Common myeloid progenitor, CD34-positive (primary cell): Measurements from ENCODE around the gene NCAPG2.

Experiments used
- CTCF ChIA-PET: fragments of 350-600 bp; sonication (Branson Sonifier 250); formaldehyde crosslinking; loops from one replicate; lab custom pipeline; 2021; ENCODE audit warnings: antibody characterized with exemption; lab: Charles Lee
- POLR2A ChIA-PET: fragments of 350-600 bp; sonication (Branson Sonifier 250); formaldehyde crosslinking; loops from one replicate; lab custom pipeline; 2021; ENCODE audit warnings: antibody characterized with exemption; lab: Charles Lee
- DNase-seq, 3 donors: peaks; one replicate each; pipeline versions ENCODE4 v3.0.0 to v3.0.0-alpha.2; 2013
- H3K27ac ChIP-seq, 2 experiments: 1 replicate in 1 of 2; 2 replicates in 1 of 2; pipeline ENCODE4 v1.7.0; 2013; ENCODE audit warnings: inconsistent platforms in 2 of 2, low read length in 2 of 2, mild to moderate bottlenecking in 2 of 2, low read depth in 1 of 2, moderate library complexity in 1 of 2; ENCODE audit not compliant: severe bottlenecking in 2 of 2, insufficient read depth in 1 of 2, poor library complexity in 1 of 2
- H3K27me3 ChIP-seq, 5 experiments: replicated peaks in 2 of 5; 1 replicate in 3 of 5; 2 replicates in 2 of 5; pipeline versions ENCODE4 v1.6.1 to v1.7.0; 2013; ENCODE audit warnings: low read length in 4 of 5, mild to moderate bottlenecking in 2 of 5, moderate library complexity in 2 of 5, inconsistent platforms in 1 of 5; ENCODE audit not compliant: insufficient read depth in 5 of 5, control insufficient read depth in 4 of 5
- H3K36me3 ChIP-seq, 4 experiments: 1 replicate in 2 of 4; 2 replicates in 2 of 4; pipeline versions ENCODE4 v1.6.1 to v1.7.0; 2013; ENCODE audit warnings: low read length in 3 of 4, control low read depth in 1 of 4, mild to moderate bottlenecking in 1 of 4; ENCODE audit not compliant: control insufficient read depth in 4 of 4, insufficient read depth in 4 of 4
- H3K4me1 ChIP-seq, 4 experiments: 1 replicate in 3 of 4; 2 replicates in 1 of 4; pipeline versions ENCODE4 v1.6.1 to v1.7.1; 2013; ENCODE audit warnings: low read length in 3 of 4, mild to moderate bottlenecking in 3 of 4, control low read depth in 1 of 4, inconsistent platforms in 1 of 4, moderate library complexity in 1 of 4; ENCODE audit not compliant: control insufficient read depth in 4 of 4, insufficient read depth in 4 of 4; ENCODE audit errors: control extremely low read depth in 1 of 4
- H3K4me3 ChIP-seq, 7 experiments: 1 replicate in 4 of 7; 2 replicates in 3 of 7; pipeline versions ENCODE4 v1.5.1 to v1.7.0; 2013; ENCODE audit warnings: mild to moderate bottlenecking in 7 of 7, low read length in 6 of 7, moderate library complexity in 6 of 7, inconsistent platforms in 2 of 7, low read depth in 2 of 7, control low read depth in 1 of 7; ENCODE audit not compliant: insufficient read depth in 4 of 7, control insufficient read depth in 1 of 7; ENCODE audit errors: extremely low read depth in 1 of 7
- H3K9me3 ChIP-seq, 5 experiments: 1 replicate in 4 of 5; 2 replicates in 1 of 5; pipeline versions ENCODE4 v1.6.1 to v1.7.1; 2013; ENCODE audit warnings: low read length in 4 of 5, mild to moderate bottlenecking in 2 of 5, inconsistent platforms in 1 of 5, low read depth in 1 of 5, moderate library complexity in 1 of 5; ENCODE audit not compliant: control insufficient read depth in 4 of 5, insufficient read depth in 2 of 5; ENCODE audit errors: control extremely low read depth in 1 of 5
- WGBS: methylation state at CpG from one replicate; pipeline ENCODE4 v1.1.5; 2013; ENCODE audit not compliant: insufficient coverage; 5-methylcytosine and 5-hydroxymethylcytosine counted together

Gene NCAPG2

DNA sequence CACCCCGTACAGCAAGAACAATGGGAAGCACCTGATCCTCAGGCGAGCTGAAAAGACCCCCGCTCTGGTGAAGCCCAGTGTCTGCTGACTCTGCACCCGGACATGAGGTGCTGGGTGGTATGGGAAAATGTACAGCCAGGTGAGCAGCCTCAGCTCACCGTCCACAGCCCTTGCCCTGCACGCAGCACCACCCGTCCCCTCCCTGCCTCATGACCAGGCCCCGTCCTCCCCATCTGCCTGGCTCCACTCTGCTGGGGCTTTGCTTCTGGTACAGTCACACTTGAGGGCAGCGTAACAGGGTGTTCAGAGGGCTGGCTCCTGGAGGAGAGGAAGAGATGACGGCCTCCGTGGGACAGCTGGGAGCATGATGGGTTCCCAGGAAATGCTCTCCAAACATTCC is 49.1 kb downstream of the NCAPG2 start:
- Histone ChIP-seq H3K27me3 (no peaks in the 10 kb centered on the region), H3K9me3 (no peaks in the 10 kb centered on the region), H3K27ac (no peak overlapping the region), H3K36me3 (peaks cover 14 to 67% (median 45%) of the 10 kb centered on the region in 4 experiments), H3K4me1 (no peaks in the 10 kb centered on the region), H3K4me3 (no peak overlapping the region)
- 97% methylated on average over 11 of the region's 11 CpGs for WGBS
- no peak for DNase-seq
- ChIA-PET POLR2A (interaction anchor here (1.1 kb wide), 1 partner anchor 11 kb away, joined by 3 read pairs; no protein-coding TSS in a partner anchor), CTCF (no interaction called here)

DNA sequence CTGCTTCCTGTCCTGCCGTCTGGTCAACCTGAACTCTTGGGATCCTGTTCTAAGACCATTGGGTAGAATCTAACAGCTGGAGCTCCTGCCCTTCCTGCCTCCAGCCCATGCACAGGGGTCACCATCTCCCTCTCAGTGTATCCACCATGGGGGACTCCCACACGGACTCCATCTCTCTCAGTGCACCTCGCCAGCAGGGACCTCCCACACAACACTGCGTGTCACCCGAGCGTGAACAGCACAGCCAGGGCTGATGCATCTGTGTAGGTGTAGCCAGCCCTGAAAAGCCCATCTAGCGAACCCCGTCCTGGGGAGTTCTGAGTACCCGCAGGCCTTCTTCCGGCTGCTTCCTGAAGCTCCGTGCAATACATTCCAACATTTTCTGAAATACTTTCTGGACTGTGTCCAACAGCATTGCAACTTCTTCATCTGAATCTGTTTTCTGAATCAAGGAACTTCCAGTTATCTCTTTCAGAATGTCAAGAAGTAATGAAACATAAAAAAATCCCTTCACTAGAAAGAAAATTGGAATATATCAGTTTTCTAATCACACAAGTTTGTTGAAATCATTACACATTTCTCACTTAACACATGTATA is 52.5 kb downstream of the NCAPG2 start:
- ChIA-PET CTCF (interaction anchor here (1.2 kb wide), 1 partner anchor 9 kb away, joined by 5 read pairs; no protein-coding TSS in a partner anchor), POLR2A (no interaction called here)
- DNase-seq: no peak
- Histone ChIP-seq H3K27ac (no peak overlapping the region), H3K4me3 (no peak overlapping the region), H3K9me3 (no peaks in the 10 kb centered on the region), H3K4me1 (no peaks in the 10 kb centered on the region), H3K27me3 (no peaks in the 10 kb centered on the region), H3K36me3 (peaks cover 11 to 76% (median 49%) of the 10 kb centered on the region in 4 experiments)
- 98% methylated on average over 11 of the region's 11 CpGs for WGBS

GRCh38 chr7:158650821-158651225 is 53.8 kb downstream of the NCAPG2 start:
- ChIA-PET POLR2A (no interaction called here), CTCF (interaction anchor here (1.0 kb wide), 1 partner anchor 40 kb away, joined by 3 read pairs; no protein-coding TSS in a partner anchor)
- peaks cover 8 to 77% (median 44%) of the 10 kb centered on the region in 4 experiments for H3K36me3 ChIP-seq
- H3K27me3 ChIP-seq: no peaks in the 10 kb centered on the region
- no peak overlapping the region for H3K4me3 ChIP-seq
- WGBS: 100% methylated on average over 4 of the region's 7 CpGs
- H3K4me1 ChIP-seq: no peaks in the 10 kb centered on the region
- H3K27ac ChIP-seq: no peak overlapping the region
- DNase-seq: no peak
- no peaks in the 10 kb centered on the region for H3K9me3 ChIP-seq

- peaks cover 9 to 79% (median 45%) of the 10 kb centered on the region in 4 experiments for H3K36me3 ChIP-seq
- DNase-seq: no peak
- CTCF ChIA-PET: interaction anchor here (0.6 kb wide), 1 partner anchor 145 kb away, joined by 4 read pairs; no protein-coding TSS in a partner anchor
- H3K27ac ChIP-seq: no peak overlapping the region
- H3K4me3 ChIP-seq: no peak overlapping the region
- H3K9me3 ChIP-seq: no peaks in the 10 kb centered on the region
- no peaks in the 10 kb centered on the region for H3K4me1 ChIP-seq
- WGBS: 100% methylated on average over 1 of the region's 2 CpGs
- no peaks in the 10 kb centered on the region for H3K27me3 ChIP-seq
- POLR2A ChIA-PET: no interaction called here
Measured at GRCh38 chr7:158649279-158649678, 55.3 kb downstream of the NCAPG2 start.

DNA sequence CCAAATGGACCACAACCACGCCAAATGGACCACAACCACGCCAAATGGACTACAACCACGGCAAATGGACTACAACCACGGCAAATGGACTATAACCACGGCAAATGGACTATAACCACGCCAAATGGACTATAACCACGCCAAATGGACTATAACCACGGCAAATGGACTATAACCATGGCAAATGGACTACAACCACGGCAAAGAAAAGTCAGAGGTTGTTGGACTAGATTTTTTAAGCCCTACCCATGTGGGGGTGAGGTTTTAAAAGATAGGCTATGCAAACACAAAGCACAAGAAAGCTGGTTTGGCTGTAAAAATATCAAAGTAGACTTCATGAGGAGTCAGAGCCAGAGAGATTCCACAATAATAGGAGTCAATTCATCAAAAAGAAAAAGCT is 55.8 kb downstream of the NCAPG2 start:
- Histone ChIP-seq H3K27ac (no peak overlapping the region), H3K9me3 (no peaks in the 10 kb centered on the region), H3K27me3 (no peaks in the 10 kb centered on the region), H3K4me3 (no peak overlapping the region), H3K4me1 (no peaks in the 10 kb centered on the region), H3K36me3 (peaks cover 7 to 79% (median 43%) of the 10 kb centered on the region in 4 experiments)
- POLR2A ChIA-PET: no interaction called here
- 92% methylated on average over 9 of the region's 9 CpGs for WGBS
- no peak for DNase-seq
- CTCF ChIA-PET: interaction anchor here (0.6 kb wide), 1 partner anchor 144 kb away, joined by 4 read pairs; no protein-coding TSS in a partner anchor

GRCh38 chr7:158648168-158648567 is 56.4 kb downstream of the NCAPG2 start:
- DNase-seq: no peak
- Histone ChIP-seq H3K27me3 (no peaks in the 10 kb centered on the region), H3K4me3 (no peak overlapping the region), H3K4me1 (no peaks in the 10 kb centered on the region), H3K9me3 (no peaks in the 10 kb centered on the region), H3K36me3 (peaks cover 9 to 78% (median 46%) of the 10 kb centered on the region in 4 experiments), H3K27ac (no peak overlapping the region)
- no CpG with 5 or more reads among the region's 7 CpGs for WGBS
- CTCF ChIA-PET: interaction anchor here (1.0 kb wide), 1 partner anchor 15 kb away, joined by 4 read pairs; no protein-coding TSS in a partner anchor
- POLR2A ChIA-PET: no interaction called here

- DNase-seq: no peak
- Histone ChIP-seq H3K4me1 (no peaks in the 10 kb centered on the region), H3K36me3 (peaks cover 9 to 78% (median 46%) of the 10 kb centered on the region in 4 experiments), H3K27ac (no peak overlapping the region), H3K4me3 (no peak overlapping the region), H3K9me3 (no peaks in the 10 kb centered on the region), H3K27me3 (no peaks in the 10 kb centered on the region)
- ChIA-PET POLR2A (no interaction called here), CTCF (interaction anchor here (1.0 kb wide), 1 partner anchor 16 kb away, joined by 4 read pairs; no protein-coding TSS in a partner anchor)
- WGBS: 100% methylated on average over 2 of the region's 2 CpGs
Measured at GRCh38 chr7:158647475-158647792, 57.2 kb downstream of the NCAPG2 start.
